Stimulated activated CD4-positive, alpha-beta T cell treated with anti-CD3 and anti-CD28 coated beads, Interleukin-4, amount 100 ng/mL, for 24 hours (primary cell): ENCODE data around the gene SLCO2A1.

ENCODE experiments used
- DNase-seq: peaks from one replicate; pipeline ENCODE4 v3.0.0-alpha.2; 2020

SLCO2A1 gene

DNA sequence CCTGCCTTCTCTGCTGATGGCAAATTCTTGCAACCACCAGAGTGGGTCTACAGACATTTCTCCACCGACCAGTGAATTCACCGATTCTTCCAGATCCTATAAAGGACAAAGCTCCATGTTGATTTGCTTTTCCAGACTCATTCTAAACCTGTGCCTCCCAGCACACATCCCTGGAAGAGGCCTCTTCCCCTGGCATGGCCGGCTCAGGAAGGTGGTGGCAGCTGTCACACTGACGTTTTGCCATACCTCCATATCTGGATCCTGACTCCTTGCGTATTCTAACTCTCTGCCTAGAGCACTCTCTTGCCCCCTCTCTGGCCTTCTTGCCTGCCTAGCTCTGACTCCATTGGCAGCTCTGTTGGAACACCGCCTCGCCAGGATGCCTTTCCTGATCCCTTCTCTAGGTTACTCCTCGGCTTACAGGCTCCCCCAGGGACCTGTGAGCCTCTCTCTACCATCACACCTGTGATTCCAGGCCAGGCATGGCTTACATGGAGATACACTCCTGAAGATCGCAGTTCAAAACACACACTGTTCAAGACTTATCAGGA, 31.0 kb downstream of the SLCO2A1 start:
- no peak for DNase-seq

GRCh38 chr3:133997871-133998635, 31.7 kb downstream of the SLCO2A1 start:
- DNase-seq = no peak

GRCh38 chr3:133996996-133997395, 32.7 kb downstream of the SLCO2A1 start:
- DNase-seq = no peak

DNA sequence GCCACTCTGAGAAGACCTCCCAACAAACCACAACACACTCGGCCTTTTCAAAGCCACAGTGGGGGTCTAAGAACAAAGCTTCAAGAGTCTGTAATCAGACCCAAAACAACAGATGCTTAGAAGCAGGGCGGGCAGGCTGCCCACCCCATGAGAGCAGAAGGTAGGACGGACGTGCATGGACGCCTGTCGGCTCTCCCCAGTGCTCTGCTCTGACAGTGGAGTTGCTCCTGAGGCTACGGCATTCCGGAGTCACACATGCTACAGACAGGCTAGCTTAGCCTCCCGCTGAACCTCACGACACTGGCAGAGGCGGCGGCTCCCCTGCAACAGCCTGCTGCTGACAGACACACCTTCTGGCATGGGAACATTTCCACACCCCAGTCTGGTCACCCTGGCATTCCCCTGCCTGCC, 33.5 kb downstream of the SLCO2A1 start:
- DNase-seq = no peak

GRCh38 chr3:133995264-133995663, 34.5 kb downstream of the SLCO2A1 start:
- no peak for DNase-seq

GRCh38 chr3:133994166-133994890, 35.4 kb downstream of the SLCO2A1 start:
- DNase-seq = no peak

- DNase-seq = no peak
Measured at GRCh38 chr3:133992951-133993620, 36.6 kb downstream of the SLCO2A1 start.

DNA sequence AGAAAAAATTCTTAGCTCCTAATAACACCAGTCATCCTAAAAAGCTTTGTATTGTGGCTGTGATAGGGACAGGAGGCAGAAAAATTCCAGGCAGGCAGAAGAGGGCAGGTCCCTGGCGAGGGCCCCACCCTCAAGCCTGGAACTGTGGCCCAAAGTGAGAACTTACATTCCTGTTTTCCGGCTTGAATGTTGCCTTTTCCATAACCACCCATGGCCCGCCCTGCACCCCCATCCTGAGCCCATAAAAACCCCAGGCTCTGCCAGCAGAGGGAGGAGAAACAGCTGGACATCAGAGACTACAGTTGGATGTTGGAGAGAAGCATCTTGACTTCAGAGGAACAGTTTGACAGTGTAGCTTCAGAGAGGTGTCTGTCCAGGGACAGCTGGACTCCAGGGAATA, 37.3 kb downstream of the SLCO2A1 start:
- DNase-seq = no peak

GRCh38 chr3:133991637-133992036, 38.1 kb downstream of the SLCO2A1 start:
- no peak for DNase-seq

DNA sequence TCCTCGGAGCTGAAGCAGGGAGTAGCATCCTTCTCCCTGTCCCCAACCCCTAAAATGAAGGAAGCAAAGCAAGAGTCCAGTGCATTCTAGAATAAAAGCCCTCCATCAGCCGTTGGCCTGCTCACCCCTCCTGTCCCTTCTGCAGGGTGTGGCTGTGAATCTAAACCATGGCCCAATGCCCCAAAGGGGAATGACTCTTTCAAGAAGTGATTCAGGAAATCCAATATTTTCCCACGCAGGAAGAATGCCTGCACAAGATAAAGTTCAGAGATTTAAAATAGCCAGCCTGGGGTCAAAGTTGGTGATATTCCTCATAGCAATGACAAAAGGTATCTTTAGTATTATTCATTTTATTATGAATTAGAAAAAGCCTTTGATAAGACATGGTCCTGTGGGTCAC, 38.5 kb downstream of the SLCO2A1 start:
- DNase-seq = no peak

- no peak for DNase-seq
Measured at GRCh38 chr3:133989936-133990702, 39.6 kb downstream of the SLCO2A1 start.

- DNase-seq = no peak
Measured at GRCh38 chr3:133988631-133989161, 41.0 kb downstream of the SLCO2A1 start.

GRCh38 chr3:133987948-133988484, 41.7 kb downstream of the SLCO2A1 start:
- no peak for DNase-seq

- no peak for DNase-seq
Measured at GRCh38 chr3:133987136-133987535, 42.6 kb downstream of the SLCO2A1 start.

GRCh38 chr3:133986311-133986710, 43.4 kb downstream of the SLCO2A1 start:
- no peak for DNase-seq

DNA sequence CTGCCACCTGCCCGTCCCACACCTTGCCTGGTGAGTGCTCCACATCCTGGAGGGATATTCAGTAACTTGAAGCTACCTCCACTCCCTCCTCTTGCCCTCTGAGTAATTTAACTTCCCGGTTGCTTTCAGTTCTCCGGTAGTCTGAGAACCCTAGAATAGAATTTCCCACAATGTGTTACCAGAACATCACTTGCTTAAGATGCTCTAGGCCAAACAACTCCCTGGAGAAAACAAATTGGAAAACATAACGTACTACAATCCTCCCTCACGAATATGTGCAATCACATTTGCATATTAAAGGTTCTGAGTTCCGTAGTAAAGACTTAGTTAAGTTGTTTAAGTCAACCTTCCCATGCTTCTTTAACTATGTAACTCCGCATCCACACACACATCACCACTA, 44.8 kb downstream of the SLCO2A1 start:
- no peak for DNase-seq

- DNase-seq = no peak
Measured at GRCh38 chr3:133983576-133984560, 45.9 kb downstream of the SLCO2A1 start.

- DNase-seq = no peak
Measured at GRCh38 chr3:133983126-133983525, 46.6 kb downstream of the SLCO2A1 start.

DNA sequence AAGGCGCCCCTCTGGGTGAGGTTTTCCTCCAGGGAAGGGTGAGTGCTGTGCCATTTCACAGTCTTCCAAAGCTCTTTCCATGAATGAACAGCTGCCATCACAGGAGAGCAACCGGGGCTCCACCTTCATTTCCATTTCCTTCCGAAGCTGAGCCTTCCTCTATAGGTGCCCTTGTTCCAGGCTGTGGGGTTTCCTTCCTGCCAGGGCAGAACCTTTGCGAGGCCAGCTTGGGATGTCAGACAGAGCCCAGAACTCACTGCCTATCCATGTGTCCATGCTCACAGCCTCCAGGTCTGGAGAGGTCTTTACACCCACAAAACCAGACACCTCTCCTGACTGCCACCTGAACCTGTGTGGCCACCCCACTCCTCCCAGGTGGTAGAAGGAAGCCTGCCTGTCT, 49.2 kb downstream of the SLCO2A1 start:
- DNase-seq = no peak

DNA sequence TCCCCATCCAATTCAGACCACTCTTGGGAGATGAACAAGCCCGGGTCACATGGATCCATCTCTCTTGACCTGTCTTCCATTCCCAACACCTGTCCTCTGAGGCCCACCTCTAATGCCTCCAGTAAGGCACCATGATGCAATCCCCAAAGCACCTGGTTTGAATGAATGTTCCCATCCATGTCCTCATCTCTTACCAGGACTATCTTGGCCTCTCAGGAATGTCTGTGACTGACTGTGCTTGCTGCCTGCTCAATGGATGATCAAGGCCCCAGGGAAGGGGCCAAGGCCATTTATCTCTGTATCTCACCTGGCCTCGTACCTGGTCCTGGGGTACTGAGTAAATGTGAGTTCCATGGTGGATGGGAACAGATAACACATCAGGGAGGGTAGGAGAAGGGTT, 49.7 kb downstream of the SLCO2A1 start:
- DNase-seq = no peak

- no peak for DNase-seq
Measured at GRCh38 chr3:133979553-133979952, 50.2 kb downstream of the SLCO2A1 start.
